K562 (cell line): ENCODE results near the gene AVPI1. TPM values are rescaled to one million over a fixed set of nuclear protein-coding genes. Genes with fewer than 3 reads are reported as not detected.

ENCODE experiments used
- DACH1 ChIP-seq: fragments of 450-650 bp; IDR thresholded peaks from 2 replicates; pipeline ENCODE4 v1.6.1; 2018; ENCODE audit not compliant: partially characterized antibody
- GABPB1 ChIP-seq: sonication (generic); formaldehyde crosslinking; IDR thresholded peaks from 2 replicates; pipeline ENCODE4 v1.8.0; 2022; ENCODE audit warnings: mild to moderate bottlenecking, missing genetic modification reagents
- KLF13 ChIP-seq: fragments of 450-650 bp; IDR thresholded peaks from 2 replicates; pipeline ENCODE4 v1.6.1; 2016; ENCODE audit warnings: missing genetic modification characterization, low read depth, mild to moderate bottlenecking, missing compliant biosample characterization, moderate library complexity, borderline replicate concordance
- TBP ChIP-seq: optimal IDR thresholded peaks from 2 replicates; pipeline ENCODE3; 2011; ENCODE audit warnings: low read depth, low read length, improper control_type of control experiment
- ZNF124 ChIP-seq: sonication (generic); formaldehyde crosslinking; IDR thresholded peaks from 2 replicates; pipeline ENCODE4 v1.8.1; 2022; ENCODE audit warnings: missing genetic modification reagents
- polyA plus RNA-seq, 8 experiments: library from polyadenylated mRNA; depleted of rRNA in 4 of 8; stranded (reverse) in 5 of 8; unstranded in 3 of 8; fragments of >200 nt; fragmentation: Nextera tagmentation in 2 of 8; fragmentation: Illumina TruSeq in 1 of 8; extraction: Ambion mirVana in 2 of 8; extraction: Trizol in 1 of 8; gene quantifications; 2 replicates each; pipeline versions ENCODE4 v1.2.1 to v1.2.3, GENCODE V29; 2011 to 2014; ENCODE audit warnings: inconsistent platforms in 1 of 8, missing spikeins in 1 of 8
- total RNA-seq, 7 experiments: library from RNA; depleted of rRNA in 6 of 7; stranded (reverse); fragments of >200 nt in 6 of 7; fragmentation: Illumina TruSeq in 2 of 7; extraction: Trizol in 2 of 7; gene quantifications; 2 replicates each; pipeline versions ENCODE4 v1.2.1 to v1.2.3, GENCODE V29; 2011 to 2021; ENCODE audit warnings: low replicate concordance in 1 of 7
- TF ChIP-seq, protein P1 (sequence below): fragments of 250-450 bp; sonication (Bioruptor Pico); IDR thresholded peaks from 2 replicates; pipeline ENCODE4 v1.4.0; 2020
- TF ChIP-seq, protein P2 (sequence below): fragments of 450-650 bp; IDR thresholded peaks from 2 replicates; pipeline ENCODE4 v1.6.1; 2017; ENCODE audit warnings: antibody characterized with exemption, mild to moderate bottlenecking
- TF ChIP-seq, protein P3 (sequence below): fragments of 250-450 bp; sonication (Bioruptor Pico); IDR thresholded peaks from 2 replicates; pipeline ENCODE4 v1.5.0; 2021; ENCODE audit warnings: mild to moderate bottlenecking, moderate library complexity
- TF ChIP-seq, protein P4 (sequence below): sonication (generic); formaldehyde crosslinking; IDR thresholded peaks from 2 replicates; pipeline ENCODE4 v1.8.0; 2022; ENCODE audit warnings: mild to moderate bottlenecking, missing genetic modification reagents

Gene AVPI1
- total and polyA plus RNA-seq, 9 of the 15 experiments (the other 6 are each of a cell fraction or from before 2014, with no cell fraction given) = 0.90 to 10.4 (median 7.4) TPM

DNA sequence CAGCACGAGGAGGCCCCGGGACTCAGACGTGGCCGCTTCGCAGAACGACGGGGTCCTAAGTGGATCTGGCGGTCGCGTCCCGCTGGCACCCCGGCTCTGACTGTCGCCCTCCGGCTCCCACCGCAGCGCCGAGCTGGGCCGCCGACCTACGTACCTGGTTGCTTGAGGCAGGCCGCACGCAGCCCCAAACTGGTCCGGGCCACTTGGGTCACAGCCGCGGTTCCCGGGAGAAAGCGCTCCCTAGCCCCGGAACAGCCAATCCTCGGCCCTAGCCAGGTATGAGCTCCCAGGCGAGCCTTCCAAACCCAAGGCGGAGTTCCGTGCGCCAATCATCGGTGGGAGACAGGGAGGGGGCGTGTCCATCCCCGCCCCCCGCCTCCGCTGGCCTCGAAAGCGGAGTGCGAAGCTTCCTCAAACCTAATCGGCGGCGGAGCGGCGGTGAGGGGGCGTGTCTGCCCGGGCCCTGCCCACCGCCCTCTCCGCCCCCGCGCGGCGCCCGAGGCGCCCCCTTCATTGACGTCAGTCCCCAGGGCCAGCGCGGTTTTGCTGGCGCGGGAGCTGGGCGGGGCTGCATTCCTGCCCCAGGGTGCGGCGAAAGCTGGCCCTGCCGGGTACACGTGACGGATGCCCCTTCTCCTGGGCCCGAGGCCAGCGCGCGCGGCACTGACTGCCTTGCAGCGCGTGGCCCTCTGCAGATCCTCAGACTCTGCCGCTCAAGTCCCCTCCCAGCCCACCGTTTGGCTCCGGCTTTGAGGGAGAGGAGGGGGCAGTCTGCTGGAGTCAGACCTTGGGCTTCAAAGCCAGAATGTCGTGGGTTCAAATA is at the start of gene AVPI1 (continued):
- TF ChIP-seq, protein P1, sequence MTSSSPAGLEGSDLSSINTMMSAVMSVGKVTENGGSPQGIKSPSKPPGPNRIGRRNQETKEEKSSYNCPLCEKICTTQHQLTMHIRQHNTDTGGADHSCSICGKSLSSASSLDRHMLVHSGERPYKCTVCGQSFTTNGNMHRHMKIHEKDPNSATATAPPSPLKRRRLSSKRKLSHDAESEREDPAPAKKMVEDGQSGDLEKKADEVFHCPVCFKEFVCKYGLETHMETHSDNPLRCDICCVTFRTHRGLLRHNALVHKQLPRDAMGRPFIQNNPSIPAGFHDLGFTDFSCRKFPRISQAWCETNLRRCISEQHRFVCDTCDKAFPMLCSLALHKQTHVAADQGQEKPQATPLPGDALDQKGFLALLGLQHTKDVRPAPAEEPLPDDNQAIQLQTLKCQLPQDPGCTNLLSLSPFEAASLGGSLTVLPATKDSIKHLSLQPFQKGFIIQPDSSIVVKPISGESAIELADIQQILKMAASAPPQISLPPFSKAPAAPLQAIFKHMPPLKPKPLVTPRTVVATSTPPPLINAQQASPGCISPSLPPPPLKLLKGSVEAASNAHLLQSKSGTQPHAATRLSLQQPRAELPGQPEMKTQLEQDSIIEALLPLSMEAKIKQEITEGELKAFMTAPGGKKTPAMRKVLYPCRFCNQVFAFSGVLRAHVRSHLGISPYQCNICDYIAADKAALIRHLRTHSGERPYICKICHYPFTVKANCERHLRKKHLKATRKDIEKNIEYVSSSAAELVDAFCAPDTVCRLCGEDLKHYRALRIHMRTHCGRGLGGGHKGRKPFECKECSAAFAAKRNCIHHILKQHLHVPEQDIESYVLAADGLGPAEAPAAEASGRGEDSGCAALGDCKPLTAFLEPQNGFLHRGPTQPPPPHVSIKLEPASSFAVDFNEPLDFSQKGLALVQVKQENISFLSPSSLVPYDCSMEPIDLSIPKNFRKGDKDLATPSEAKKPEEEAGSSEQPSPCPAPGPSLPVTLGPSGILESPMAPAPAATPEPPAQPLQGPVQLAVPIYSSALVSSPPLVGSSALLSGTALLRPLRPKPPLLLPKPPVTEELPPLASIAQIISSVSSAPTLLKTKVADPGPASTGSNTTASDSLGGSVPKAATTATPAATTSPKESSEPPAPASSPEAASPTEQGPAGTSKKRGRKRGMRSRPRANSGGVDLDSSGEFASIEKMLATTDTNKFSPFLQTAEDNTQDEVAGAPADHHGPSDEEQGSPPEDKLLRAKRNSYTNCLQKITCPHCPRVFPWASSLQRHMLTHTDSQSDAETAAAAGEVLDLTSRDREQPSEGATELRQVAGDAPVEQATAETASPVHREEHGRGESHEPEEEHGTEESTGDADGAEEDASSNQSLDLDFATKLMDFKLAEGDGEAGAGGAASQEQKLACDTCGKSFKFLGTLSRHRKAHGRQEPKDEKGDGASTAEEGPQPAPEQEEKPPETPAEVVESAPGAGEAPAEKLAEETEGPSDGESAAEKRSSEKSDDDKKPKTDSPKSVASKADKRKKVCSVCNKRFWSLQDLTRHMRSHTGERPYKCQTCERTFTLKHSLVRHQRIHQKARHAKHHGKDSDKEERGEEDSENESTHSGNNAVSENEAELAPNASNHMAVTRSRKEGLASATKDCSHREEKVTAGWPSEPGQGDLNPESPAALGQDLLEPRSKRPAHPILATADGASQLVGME = 0 out of 2 replicates have a peak, but pooled peaks have one; percentile 54
- TF ChIP-seq DACH1 = no peak
- TF ChIP-seq, protein P2, sequence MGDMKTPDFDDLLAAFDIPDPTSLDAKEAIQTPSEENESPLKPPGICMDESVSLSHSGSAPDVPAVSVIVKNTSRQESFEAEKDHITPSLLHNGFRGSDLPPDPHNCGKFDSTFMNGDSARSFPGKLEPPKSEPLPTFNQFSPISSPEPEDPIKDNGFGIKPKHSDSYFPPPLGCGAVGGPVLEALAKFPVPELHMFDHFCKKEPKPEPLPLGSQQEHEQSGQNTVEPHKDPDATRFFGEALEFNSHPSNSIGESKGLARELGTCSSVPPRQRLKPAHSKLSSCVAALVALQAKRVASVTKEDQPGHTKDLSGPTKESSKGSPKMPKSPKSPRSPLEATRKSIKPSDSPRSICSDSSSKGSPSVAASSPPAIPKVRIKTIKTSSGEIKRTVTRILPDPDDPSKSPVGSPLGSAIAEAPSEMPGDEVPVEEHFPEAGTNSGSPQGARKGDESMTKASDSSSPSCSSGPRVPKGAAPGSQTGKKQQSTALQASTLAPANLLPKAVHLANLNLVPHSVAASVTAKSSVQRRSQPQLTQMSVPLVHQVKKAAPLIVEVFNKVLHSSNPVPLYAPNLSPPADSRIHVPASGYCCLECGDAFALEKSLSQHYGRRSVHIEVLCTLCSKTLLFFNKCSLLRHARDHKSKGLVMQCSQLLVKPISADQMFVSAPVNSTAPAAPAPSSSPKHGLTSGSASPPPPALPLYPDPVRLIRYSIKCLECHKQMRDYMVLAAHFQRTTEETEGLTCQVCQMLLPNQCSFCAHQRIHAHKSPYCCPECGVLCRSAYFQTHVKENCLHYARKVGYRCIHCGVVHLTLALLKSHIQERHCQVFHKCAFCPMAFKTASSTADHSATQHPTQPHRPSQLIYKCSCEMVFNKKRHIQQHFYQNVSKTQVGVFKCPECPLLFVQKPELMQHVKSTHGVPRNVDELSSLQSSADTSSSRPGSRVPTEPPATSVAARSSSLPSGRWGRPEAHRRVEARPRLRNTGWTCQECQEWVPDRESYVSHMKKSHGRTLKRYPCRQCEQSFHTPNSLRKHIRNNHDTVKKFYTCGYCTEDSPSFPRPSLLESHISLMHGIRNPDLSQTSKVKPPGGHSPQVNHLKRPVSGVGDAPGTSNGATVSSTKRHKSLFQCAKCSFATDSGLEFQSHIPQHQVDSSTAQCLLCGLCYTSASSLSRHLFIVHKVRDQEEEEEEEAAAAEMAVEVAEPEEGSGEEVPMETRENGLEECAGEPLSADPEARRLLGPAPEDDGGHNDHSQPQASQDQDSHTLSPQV = peak; percentile 89
- TF ChIP-seq KLF13 (tag) = peak; percentile 94
- TF ChIP-seq, protein P3, sequence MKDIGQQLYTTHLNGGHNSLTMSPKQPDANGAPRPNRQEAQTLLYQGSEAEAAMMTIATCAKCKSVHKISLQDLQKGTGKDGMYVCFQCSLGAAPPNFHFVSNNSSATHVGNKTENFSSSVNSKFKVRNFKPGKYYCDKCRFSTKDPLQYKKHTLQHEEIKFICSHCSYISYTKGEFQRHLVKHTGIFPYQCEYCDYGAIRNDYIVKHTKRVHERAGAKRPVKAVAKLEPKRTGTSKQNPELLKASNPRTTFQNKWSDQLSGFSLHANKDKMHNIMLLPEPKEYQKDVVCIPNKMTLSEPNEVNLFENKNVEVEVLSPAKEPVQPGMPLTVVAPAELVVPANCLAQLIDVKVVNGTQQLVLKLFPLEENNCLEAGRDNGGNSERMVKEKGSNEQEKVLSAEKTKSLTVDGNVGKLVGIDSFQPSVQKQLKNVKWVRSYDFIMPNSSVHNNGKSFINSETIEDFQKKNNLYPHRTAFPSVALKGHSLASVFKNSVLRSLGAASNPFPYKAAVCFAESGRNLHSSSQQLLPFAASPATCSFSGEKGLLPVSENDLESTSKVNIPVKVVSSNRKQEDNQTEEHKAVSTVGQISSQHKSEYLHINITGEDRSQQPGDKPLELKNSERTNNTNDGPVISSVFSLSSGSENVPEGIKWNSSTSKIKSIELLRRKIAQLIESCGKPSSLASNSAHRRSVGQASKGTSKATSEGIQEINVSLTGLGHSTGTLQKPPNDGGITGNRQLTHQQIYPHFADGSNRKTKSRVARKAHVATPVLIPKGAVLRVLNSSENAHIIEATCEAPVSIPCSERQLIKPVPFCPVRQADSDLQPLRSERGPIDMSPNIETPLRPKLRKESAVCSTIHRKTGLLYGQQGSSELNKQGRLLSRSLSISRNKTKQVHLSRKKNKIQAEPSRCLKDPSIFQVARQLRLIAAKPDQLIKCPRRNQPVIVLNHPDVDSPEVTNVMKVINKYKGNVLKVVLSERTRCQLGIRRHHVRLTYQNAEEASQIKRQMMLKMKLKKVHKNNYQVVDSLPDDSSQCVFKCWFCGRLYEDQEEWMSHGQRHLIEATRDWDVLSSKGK (CRISPR knock-in tag) = no peak
- no peak for TF ChIP-seq ZNF124 (CRISPR knock-in tag)
- TF ChIP-seq, protein P4, sequence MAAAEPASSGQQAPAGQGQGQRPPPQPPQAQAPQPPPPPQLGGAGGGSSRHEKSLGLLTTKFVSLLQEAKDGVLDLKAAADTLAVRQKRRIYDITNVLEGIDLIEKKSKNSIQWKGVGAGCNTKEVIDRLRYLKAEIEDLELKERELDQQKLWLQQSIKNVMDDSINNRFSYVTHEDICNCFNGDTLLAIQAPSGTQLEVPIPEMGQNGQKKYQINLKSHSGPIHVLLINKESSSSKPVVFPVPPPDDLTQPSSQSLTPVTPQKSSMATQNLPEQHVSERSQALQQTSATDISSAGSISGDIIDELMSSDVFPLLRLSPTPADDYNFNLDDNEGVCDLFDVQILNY (CRISPR knock-in tag) = no peak
- peak; percentile 41 for TF ChIP-seq TBP
- peak; percentile 47 for TF ChIP-seq GABPB1 (CRISPR knock-in tag)
